SK-N-SH (cell line): Measurements from ENCODE around the gene SETBP1. TPM values are rescaled to one million over a fixed set of nuclear protein-coding genes. Genes with fewer than 3 reads are reported as not detected.

ENCODE experiments used
- CTCF ChIA-PET: fragments of 300-600, 350-600 bp; formaldehyde crosslinking; extraction: SDS; loops from one replicate; lab custom pipeline; 2021; lab: Yijun Ruan, JAX
- POLR2A ChIA-PET: fragments of 350-600 bp; sonication (Branson Sonifier 250); formaldehyde crosslinking; extraction: SDS; loops from one replicate; lab custom pipeline; 2020; ENCODE audit warnings: antibody characterized with exemption, inconsistent platforms; lab: Yijun Ruan, JAX
- DNase-seq: peaks from one replicate; pipeline ENCODE4 v3.0.0; 2012
- H2AFZ ChIP-seq: fragments of 200-600 bp; sonication (generic); 2 replicates; pipeline ENCODE4 v1.8.1; 2016; ENCODE audit warnings: antibody characterized with exemption, mild to moderate bottlenecking, low read depth
- H3F3A ChIP-seq: fragments of 200-600 bp; sonication (generic); replicated peaks from 2 replicates; pipeline ENCODE3; 2016; ENCODE audit warnings: antibody characterized with exemption, mild to moderate bottlenecking; ENCODE audit not compliant: insufficient read depth
- H3K27ac ChIP-seq, 2 experiments: fragments of 200-500 bp in 1 of 2; fragments of 200-600 bp in 1 of 2; sonication (Bioruptor generic) in 1 of 2; sonication (generic), shearing (Covaris generic) in 1 of 2; 2 replicates each; pipeline versions ENCODE4 v1.5.1 to v1.6.1; 2014 to 2016; ENCODE audit warnings: low read depth in 2 of 2, inconsistent platforms in 1 of 2, low read length in 1 of 2, mild to moderate bottlenecking in 1 of 2, mixed read lengths in 1 of 2
- H3K27me3 ChIP-seq: fragments of 200-600 bp; sonication (generic), shearing (Covaris generic); 2 replicates; pipeline ENCODE4 v1.6.1; 2016; ENCODE audit warnings: mixed run types; ENCODE audit not compliant: insufficient read depth
- H3K36me3 ChIP-seq, 2 experiments: fragments of 200-500 bp in 1 of 2; fragments of 200-600 bp in 1 of 2; sonication (Bioruptor generic) in 1 of 2; sonication (generic) in 1 of 2; replicated peaks in 1 of 2; 2 replicates each; pipeline versions ENCODE3 to v1.5.1; 2014 to 2016; ENCODE audit warnings: low read length in 1 of 2, mild to moderate bottlenecking in 1 of 2; ENCODE audit not compliant: insufficient read depth in 2 of 2, control insufficient read depth in 1 of 2
- H3K4me1 ChIP-seq, 2 experiments: fragments of 200-500 bp in 1 of 2; fragments of 200-600 bp in 1 of 2; sonication (Bioruptor generic) in 1 of 2; sonication (generic), shearing (Covaris generic) in 1 of 2; 2 replicates each; pipeline versions ENCODE4 v1.5.1 to v1.6.1; 2014 to 2016; ENCODE audit warnings: low read depth in 1 of 2, low read length in 1 of 2, mixed run types in 1 of 2; ENCODE audit not compliant: insufficient read depth in 2 of 2, control insufficient read depth in 1 of 2
- H3K4me2 ChIP-seq: fragments of 200-600 bp; sonication (generic), shearing (Covaris generic); 2 replicates; pipeline ENCODE4 v1.6.1; 2017; ENCODE audit warnings: mixed run types
- H3K4me3 ChIP-seq, 2 experiments: fragments of 200-500 bp in 1 of 2; fragments of 200-600 bp in 1 of 2; sonication (Bioruptor generic) in 1 of 2; sonication (generic), shearing (Covaris generic) in 1 of 2; 2 replicates each; pipeline versions ENCODE4 v1.5.1 to v1.8.1; 2014 to 2016; ENCODE audit warnings: low read depth in 2 of 2, inconsistent platforms in 1 of 2, low read length in 1 of 2, mild to moderate bottlenecking in 1 of 2, mixed read lengths in 1 of 2, moderate library complexity in 1 of 2
- H3K79me2 ChIP-seq: fragments of 200-600 bp; sonication (generic); 2 replicates; pipeline ENCODE4 v1.8.1; 2017; ENCODE audit warnings: mild to moderate bottlenecking; ENCODE audit not compliant: insufficient read depth
- H3K9ac ChIP-seq: fragments of 200-600 bp; sonication (generic); 2 replicates; pipeline ENCODE4 v1.6.1; 2017; ENCODE audit warnings: mixed run types
- H3K9me2 ChIP-seq: fragments of 200-600 bp; sonication (generic); 2 replicates; pipeline ENCODE4 v1.6.1; 2017; ENCODE audit warnings: mixed run types
- H3K9me3 ChIP-seq: fragments of 200-600 bp; sonication (generic); 2 replicates; pipeline ENCODE4 v1.6.1; 2017; ENCODE audit warnings: mixed run types, mild to moderate bottlenecking, moderate library complexity
- H4K20me1 ChIP-seq: fragments of 200-600 bp; sonication (generic); 2 replicates; pipeline ENCODE4 v1.6.1; 2017; ENCODE audit warnings: mild to moderate bottlenecking, mixed run types; ENCODE audit not compliant: insufficient read depth
- CHD2 ChIP-seq: fragments of 150-350 bp; IDR thresholded peaks from 2 replicates; pipeline ENCODE4 v1.6.1; 2018; ENCODE audit warnings: low read length; ENCODE audit not compliant: partially characterized antibody
- EP300 ChIP-seq, 2 experiments: IDR thresholded peaks; 2 replicates each; pipeline versions ENCODE4 v1.4.0 to v1.6.1; 2012; ENCODE audit warnings: borderline replicate concordance in 1 of 2, low read depth in 1 of 2, low read length in 1 of 2
- FOSL2 ChIP-seq: IDR thresholded peaks from 2 replicates; pipeline ENCODE4 v1.4.0; 2012; ENCODE audit warnings: low read depth, mild to moderate bottlenecking, moderate library complexity, borderline replicate concordance
- GABPA ChIP-seq: IDR thresholded peaks from 2 replicates; pipeline ENCODE4 v1.4.0; 2012; ENCODE audit warnings: low read depth, mild to moderate bottlenecking
- GATA2 ChIP-seq: sonication (generic); formaldehyde crosslinking; IDR thresholded peaks from 2 replicates; pipeline ENCODE4 v1.5.0; 2020; ENCODE audit warnings: mild to moderate bottlenecking, missing genetic modification reagents
- JUND ChIP-seq: IDR thresholded peaks from 2 replicates; pipeline ENCODE4 v1.4.0; 2012
- MEF2A ChIP-seq: IDR thresholded peaks from 2 replicates; pipeline ENCODE4 v1.4.0; 2012; ENCODE audit warnings: low read depth, borderline replicate concordance
- MXI1 ChIP-seq: IDR thresholded peaks from 2 replicates; pipeline ENCODE4 v1.6.1; 2012; ENCODE audit warnings: mild to moderate bottlenecking, low read depth, low read length, improper control_type of control experiment
- NFIC ChIP-seq: IDR thresholded peaks from 2 replicates; pipeline ENCODE4 v1.4.0; 2012; ENCODE audit warnings: borderline replicate concordance
- NRF1 ChIP-seq: IDR thresholded peaks from 2 replicates; pipeline ENCODE4 v1.6.1; 2012; ENCODE audit warnings: low read depth, mild to moderate bottlenecking, low read length
- RAD21 ChIP-seq: IDR thresholded peaks from 2 replicates; pipeline ENCODE4 v1.6.1; 2012; ENCODE audit warnings: mild to moderate bottlenecking, low read length
- RFX5 ChIP-seq: IDR thresholded peaks from 2 replicates; pipeline ENCODE4 v1.6.1; 2012; ENCODE audit warnings: mild to moderate bottlenecking, improper control_type of control experiment, low read length
- RXRA ChIP-seq: IDR thresholded peaks from 2 replicates; pipeline ENCODE4 v1.4.0; 2012; ENCODE audit warnings: low read depth, mild to moderate bottlenecking, borderline replicate concordance
- SMC3 ChIP-seq: IDR thresholded peaks from 2 replicates; pipeline ENCODE4 v1.6.1; 2012; ENCODE audit warnings: low read depth, low read length, improper control_type of control experiment
- TCF12 ChIP-seq: IDR thresholded peaks from 2 replicates; pipeline ENCODE4 v1.4.0; 2012
- YY1 ChIP-seq: IDR thresholded peaks from 2 replicates; pipeline ENCODE4 v1.4.0; 2012; ENCODE audit warnings: low read depth, mild to moderate bottlenecking
- WGBS: methylation state at CpG from one replicate; pipeline ENCODE4 v1.1.6; 2017; ENCODE audit warnings: low lambda C conversion rate; 5-methylcytosine and 5-hydroxymethylcytosine counted together
- polyA plus RNA-seq, 3 experiments: library from polyadenylated mRNA; depleted of rRNA; stranded (reverse); fragments of >200 nt; gene quantifications; 2 replicates each; pipeline ENCODE4 v1.2.3, GENCODE V29; 2012
- TF ChIP-seq, protein P1 (sequence below): IDR thresholded peaks from 2 replicates; pipeline ENCODE4 v1.6.1; 2012; ENCODE audit warnings: mild to moderate bottlenecking, low read depth, low read length, moderate library complexity
- TF ChIP-seq, protein P2 (sequence below): fragments of 150-350 bp; IDR thresholded peaks from 2 replicates; pipeline ENCODE4 v1.6.1; 2016; ENCODE audit warnings: mild to moderate bottlenecking, low read depth, low read length

SETBP1 gene
- polyA plus RNA-seq, 1 of the 3 experiments (the other 2 are of a cell fraction) = 3.0 TPM

DNA sequence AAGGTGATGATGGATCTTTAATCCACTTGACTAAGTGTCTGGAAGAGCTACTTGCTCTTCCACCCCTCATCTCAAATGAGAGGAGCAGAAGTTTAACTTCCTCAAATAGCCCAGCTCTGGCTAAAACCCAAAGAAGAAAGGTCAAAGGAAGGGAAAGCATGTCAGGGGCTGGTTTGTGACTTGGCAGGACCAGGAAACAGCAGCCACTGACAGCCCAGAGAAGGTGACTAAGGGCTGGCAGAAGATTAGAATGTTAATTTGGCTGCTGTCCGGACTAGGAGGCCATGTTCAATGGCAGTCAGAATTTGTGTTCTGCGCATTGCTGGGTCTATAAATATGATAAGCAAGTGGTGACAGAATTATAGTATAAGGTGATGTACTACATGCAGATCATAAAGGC, 386.2 kb downstream of the SETBP1 start:
- ChIA-PET CTCF (no interaction called here), POLR2A (no interaction called here)
- H3K27me3 ChIP-seq = no peaks in the 10 kb centered on the region
- no peak overlapping the region for H2AFZ ChIP-seq
- no peak overlapping the region for H3K27ac ChIP-seq
- no peaks in the 10 kb centered on the region for H3K9me3 ChIP-seq
- no peaks in the 10 kb centered on the region for H3F3A ChIP-seq
- no peak for DNase-seq
- 88% methylated on average over 2 of the region's 2 CpGs for WGBS
- peaks cover 0 to 6% of the 10 kb centered on the region in 2 experiments for H3K36me3 ChIP-seq
- H3K79me2 ChIP-seq = no peaks in the 10 kb centered on the region
- TF ChIP-seq CHD2 = no peak
- TF ChIP-seq GATA2 (CRISPR knock-in tag) = no peak
- TF ChIP-seq, protein P1, sequence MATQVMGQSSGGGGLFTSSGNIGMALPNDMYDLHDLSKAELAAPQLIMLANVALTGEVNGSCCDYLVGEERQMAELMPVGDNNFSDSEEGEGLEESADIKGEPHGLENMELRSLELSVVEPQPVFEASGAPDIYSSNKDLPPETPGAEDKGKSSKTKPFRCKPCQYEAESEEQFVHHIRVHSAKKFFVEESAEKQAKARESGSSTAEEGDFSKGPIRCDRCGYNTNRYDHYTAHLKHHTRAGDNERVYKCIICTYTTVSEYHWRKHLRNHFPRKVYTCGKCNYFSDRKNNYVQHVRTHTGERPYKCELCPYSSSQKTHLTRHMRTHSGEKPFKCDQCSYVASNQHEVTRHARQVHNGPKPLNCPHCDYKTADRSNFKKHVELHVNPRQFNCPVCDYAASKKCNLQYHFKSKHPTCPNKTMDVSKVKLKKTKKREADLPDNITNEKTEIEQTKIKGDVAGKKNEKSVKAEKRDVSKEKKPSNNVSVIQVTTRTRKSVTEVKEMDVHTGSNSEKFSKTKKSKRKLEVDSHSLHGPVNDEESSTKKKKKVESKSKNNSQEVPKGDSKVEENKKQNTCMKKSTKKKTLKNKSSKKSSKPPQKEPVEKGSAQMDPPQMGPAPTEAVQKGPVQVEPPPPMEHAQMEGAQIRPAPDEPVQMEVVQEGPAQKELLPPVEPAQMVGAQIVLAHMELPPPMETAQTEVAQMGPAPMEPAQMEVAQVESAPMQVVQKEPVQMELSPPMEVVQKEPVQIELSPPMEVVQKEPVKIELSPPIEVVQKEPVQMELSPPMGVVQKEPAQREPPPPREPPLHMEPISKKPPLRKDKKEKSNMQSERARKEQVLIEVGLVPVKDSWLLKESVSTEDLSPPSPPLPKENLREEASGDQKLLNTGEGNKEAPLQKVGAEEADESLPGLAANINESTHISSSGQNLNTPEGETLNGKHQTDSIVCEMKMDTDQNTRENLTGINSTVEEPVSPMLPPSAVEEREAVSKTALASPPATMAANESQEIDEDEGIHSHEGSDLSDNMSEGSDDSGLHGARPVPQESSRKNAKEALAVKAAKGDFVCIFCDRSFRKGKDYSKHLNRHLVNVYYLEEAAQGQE = no peak
- no peak for TF ChIP-seq TCF12
- TF ChIP-seq SMC3 = no peak
- TF ChIP-seq, protein P2, sequence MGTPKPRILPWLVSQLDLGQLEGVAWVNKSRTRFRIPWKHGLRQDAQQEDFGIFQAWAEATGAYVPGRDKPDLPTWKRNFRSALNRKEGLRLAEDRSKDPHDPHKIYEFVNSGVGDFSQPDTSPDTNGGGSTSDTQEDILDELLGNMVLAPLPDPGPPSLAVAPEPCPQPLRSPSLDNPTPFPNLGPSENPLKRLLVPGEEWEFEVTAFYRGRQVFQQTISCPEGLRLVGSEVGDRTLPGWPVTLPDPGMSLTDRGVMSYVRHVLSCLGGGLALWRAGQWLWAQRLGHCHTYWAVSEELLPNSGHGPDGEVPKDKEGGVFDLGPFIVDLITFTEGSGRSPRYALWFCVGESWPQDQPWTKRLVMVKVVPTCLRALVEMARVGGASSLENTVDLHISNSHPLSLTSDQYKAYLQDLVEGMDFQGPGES = no peak
- no peak for TF ChIP-seq RFX5
- TF ChIP-seq MEF2A = no peak
- no peak for TF ChIP-seq YY1
- TF ChIP-seq RXRA = no peak
- no peak for TF ChIP-seq NRF1
- TF ChIP-seq RAD21 = no peak
- no peak for TF ChIP-seq JUND
- TF ChIP-seq FOSL2 = no peak
- TF ChIP-seq NFIC = no peak
- no peak for TF ChIP-seq MXI1
- no peak for TF ChIP-seq EP300 (IDR thresholded peaks at IDR 0.05; ENCODE audit: borderline replicate concordance in 1 of 2, low read depth in 1 of 2, low read length in 1 of 2)
- TF ChIP-seq GABPA = no peak
- no peaks in the 10 kb centered on the region for H4K20me1 ChIP-seq
- H3K9ac ChIP-seq = no peak overlapping the region
- no peak overlapping the region for H3K4me3 ChIP-seq
- H3K4me1 ChIP-seq = no peaks in the 10 kb centered on the region
- H3K9me2 ChIP-seq = no peaks in the 10 kb centered on the region
- no peak overlapping the region for H3K4me2 ChIP-seq
